HepG2 (cell line): ENCODE measurements around the gene TMEM185B. TPM values are rescaled to one million over a fixed set of nuclear protein-coding genes. Genes with fewer than 3 reads are reported as not detected.

Source experiments
- ATAC-seq: fragments of 200-7000 bp; cut with Tn5 transposase; 3 replicates; pipeline ENCODE4 v1.9.1; 2020; ENCODE audit warnings: mild to moderate bottlenecking, moderate library complexity
- BruUV-seq: library from RNA; stranded (reverse); fragments of 400-500 nt; replicated peaks from 2 replicates; lab custom pipeline; 2021; lab: Mats Ljungman, UMichigan
- CTCF ChIA-PET: fragments of 300-600 bp; formaldehyde crosslinking; extraction: SDS; loops from one replicate; lab custom pipeline; 2021; ENCODE audit warnings: low total read pairs, inconsistent platforms, low intra/inter-chr PET ratio; lab: Yijun Ruan, JAX
- POLR2A ChIA-PET: fragments of 350-600 bp; sonication (Branson Sonifier 250); formaldehyde crosslinking; loops from one replicate; lab custom pipeline; 2020; ENCODE audit warnings: antibody characterized with exemption, inconsistent platforms; lab: Yijun Ruan, JAX
- DNase-seq: peaks from one replicate; pipeline ENCODE4 v3.0.0-alpha.2; 2015; ENCODE audit warnings: low spot score
- FAIRE-seq: peaks from 3 replicates; lab custom pipeline; 2011; peaks lifted over from hg19 to GRCh38; lab: Jason Lieb, UNC
- H2AFZ ChIP-seq: one replicate; pipeline ENCODE4 v1.6.1; 2011; ENCODE audit warnings: low read length, inconsistent platforms
- H3K27ac ChIP-seq: fragments of 300-600 bp; 3 replicates; pipeline ENCODE4 v1.8.0; 2011; ENCODE audit warnings: mixed run types, mild to moderate bottlenecking, mixed read lengths, low read length, inconsistent platforms; ENCODE audit not compliant: insufficient read depth; ENCODE audit errors: extremely low read length
- H3K27me3 ChIP-seq, 2 experiments: fragments of 200-600 bp in 1 of 2; 2 replicates in 1 of 2; 3 replicates in 1 of 2; pipeline versions ENCODE4 v1.6.0 to v1.8.0; 2011; ENCODE audit warnings: low read length in 2 of 2, mild to moderate bottlenecking in 2 of 2, moderate library complexity in 2 of 2, inconsistent platforms in 1 of 2; ENCODE audit not compliant: insufficient read depth in 2 of 2, control insufficient read depth in 1 of 2
- H3K36me3 ChIP-seq, 2 experiments: fragments of 200-600 bp in 1 of 2; replicated peaks in 1 of 2; 2 replicates in 1 of 2; 3 replicates in 1 of 2; pipeline versions ENCODE4 v1.5.1 to v1.8.0; 2011; ENCODE audit warnings: low read length in 2 of 2, inconsistent platforms in 1 of 2; ENCODE audit not compliant: insufficient read depth in 2 of 2, control insufficient read depth in 1 of 2
- H3K4me1 ChIP-seq: 2 replicates; pipeline ENCODE4 v1.5.1; 2012; ENCODE audit warnings: low read length, inconsistent platforms; ENCODE audit not compliant: insufficient read depth
- H3K4me2 ChIP-seq: 2 replicates; pipeline ENCODE4 v1.6.0; 2011; ENCODE audit warnings: low read depth, low read length, inconsistent platforms
- H3K4me3 ChIP-seq, 3 experiments: fragments of 200-600 bp in 1 of 3; sonication (generic), shearing (Covaris generic) in 1 of 3; replicated peaks in 1 of 3; 2 replicates each; pipeline ENCODE4 v1.5.1; 2011 to 2016; ENCODE audit warnings: low read length in 3 of 3, inconsistent platforms in 2 of 3, low read depth in 2 of 3, mild to moderate bottlenecking in 2 of 3, control low read depth in 1 of 3, mixed read lengths in 1 of 3; ENCODE audit not compliant: insufficient read depth in 1 of 3
- H3K79me2 ChIP-seq: one replicate; pipeline ENCODE4 v1.6.1; 2011; ENCODE audit warnings: low read length, inconsistent platforms; ENCODE audit not compliant: insufficient read depth
- H3K9ac ChIP-seq: 2 replicates; pipeline ENCODE4 v1.6.0; 2011; ENCODE audit warnings: mild to moderate bottlenecking, low read depth, low read length, inconsistent platforms; ENCODE audit not compliant: insufficient read depth
- H3K9me3 ChIP-seq: 2 replicates; pipeline ENCODE4 v1.5.1; 2012; ENCODE audit warnings: mild to moderate bottlenecking, low read length
- H4K20me1 ChIP-seq: 2 replicates; pipeline ENCODE4 v1.6.0; 2011; ENCODE audit warnings: inconsistent platforms, mild to moderate bottlenecking, low read length, moderate library complexity; ENCODE audit not compliant: insufficient read depth
- NR2F2 ChIP-seq: IDR thresholded peaks from 2 replicates; pipeline ENCODE4 v1.6.1; 2012; ENCODE audit warnings: low read depth, inconsistent platforms, borderline replicate concordance
- PHF20 ChIP-seq: sonication (generic); formaldehyde crosslinking; IDR thresholded peaks from 2 replicates; pipeline ENCODE4 v1.5.0; 2020; ENCODE audit warnings: mild to moderate bottlenecking, missing genetic modification reagents
- RAD51 ChIP-seq: fragments of 450-650 bp; IDR thresholded peaks from 2 replicates; pipeline ENCODE4 v1.6.1; 2016; ENCODE audit warnings: borderline replicate concordance
- REPIN1 ChIP-seq: sonication (generic); formaldehyde crosslinking; IDR thresholded peaks from 2 replicates; pipeline ENCODE4 v1.8.0; 2022; ENCODE audit warnings: missing genetic modification reagents, low read depth, mild to moderate bottlenecking, borderline replicate concordance
- SALL1 ChIP-seq: sonication (generic); formaldehyde crosslinking; IDR thresholded peaks from 2 replicates; pipeline ENCODE4 v1.8.0; 2022; ENCODE audit warnings: mild to moderate bottlenecking, missing genetic modification reagents
- SATB2 ChIP-seq: sonication (generic); formaldehyde crosslinking; IDR thresholded peaks from 2 replicates; pipeline ENCODE4 v1.5.0; 2020; ENCODE audit warnings: missing genetic modification reagents
- TOE1 ChIP-seq: sonication (generic); formaldehyde crosslinking; IDR thresholded peaks from 2 replicates; pipeline ENCODE4 v1.4.0; 2020; ENCODE audit warnings: mild to moderate bottlenecking, missing genetic modification reagents
- ZC3H13 ChIP-seq: sonication (generic); formaldehyde crosslinking; IDR thresholded peaks from 2 replicates; pipeline ENCODE4 v1.8.1; 2023; ENCODE audit warnings: mild to moderate bottlenecking, missing genetic modification reagents, moderate library complexity
- ZC3H4 ChIP-seq: sonication (generic); formaldehyde crosslinking; IDR thresholded peaks from 2 replicates; pipeline ENCODE4 v1.4.0; 2020; ENCODE audit warnings: missing genetic modification reagents, borderline replicate concordance
- ZNF557 ChIP-seq: sonication (generic); formaldehyde crosslinking; IDR thresholded peaks from 2 replicates; pipeline ENCODE4 v1.4.0; 2020; ENCODE audit warnings: missing genetic modification reagents
- ZNF619 ChIP-seq: sonication (generic); formaldehyde crosslinking; IDR thresholded peaks from 2 replicates; pipeline ENCODE4 v1.4.0; 2020; ENCODE audit warnings: mild to moderate bottlenecking, missing genetic modification reagents
- ZNF660 ChIP-seq: sonication (generic); formaldehyde crosslinking; IDR thresholded peaks from 2 replicates; pipeline ENCODE4 v1.5.1; 2020; ENCODE audit warnings: mild to moderate bottlenecking, low read depth, missing genetic modification reagents, borderline replicate concordance
- ZNF891 ChIP-seq: sonication (generic); formaldehyde crosslinking; IDR thresholded peaks from 2 replicates; pipeline ENCODE4 v1.5.0; 2020; ENCODE audit warnings: mild to moderate bottlenecking, missing genetic modification reagents
- WGBS: methylation state at CpG from one replicate; pipeline ENCODE4 v1.1.6; 2017; ENCODE audit warnings: low lambda C conversion rate; 5-methylcytosine and 5-hydroxymethylcytosine counted together
- in situ Hi-C: cut with HindIII; loops from 2 replicates; pipeline ENCODE4 v1.10.0; 2017; ENCODE audit warnings: low pct_unique_long_range_greater_than_20kb; ENCODE audit not compliant: extremely low pct_ligation_motif_present
- intact Hi-C: fragments of 100-400 bp; cut with micrococcal nuclease; formaldehyde crosslinking; loops from one replicate; pipeline ENCODE4 v1.10.0; 2022; ENCODE audit not compliant: unreplicated experiment
- polyA plus RNA-seq, 8 experiments: library from polyadenylated mRNA; depleted of rRNA in 3 of 8; stranded (reverse) in 7 of 8; unstranded in 1 of 8; fragments of >200 nt; fragmentation: Illumina TruSeq in 4 of 8; extraction: Trizol in 4 of 8; gene quantifications; 2 replicates each; pipeline versions ENCODE4 v1.2.1 to v1.2.3, GENCODE V29; 2011 to 2016; ENCODE audit warnings: low read depth in 4 of 8, missing spikeins in 1 of 8, mixed read lengths in 1 of 8; ENCODE audit not compliant: insufficient read depth in 1 of 8
- total RNA-seq, 5 experiments: library from RNA; depleted of rRNA; stranded (reverse); fragments of >200 nt; fragmentation: Illumina TruSeq; extraction: Trizol; gene quantifications; 2 replicates each; pipeline ENCODE4 v1.2.3, GENCODE V29; 2016; ENCODE audit warnings: low read depth in 1 of 5
- TF ChIP-seq, protein P1 (sequence below): sonication (generic); formaldehyde crosslinking; IDR thresholded peaks from 2 replicates; pipeline ENCODE4 v1.4.0; 2020; ENCODE audit warnings: mild to moderate bottlenecking, missing genetic modification reagents

Gene TMEM185B
- total and polyA plus RNA-seq, 2 of the 13 experiments (the other 11 are each of a cell fraction or from before 2014, with no cell fraction given), result 5.6 to 7.0 TPM

DNA sequence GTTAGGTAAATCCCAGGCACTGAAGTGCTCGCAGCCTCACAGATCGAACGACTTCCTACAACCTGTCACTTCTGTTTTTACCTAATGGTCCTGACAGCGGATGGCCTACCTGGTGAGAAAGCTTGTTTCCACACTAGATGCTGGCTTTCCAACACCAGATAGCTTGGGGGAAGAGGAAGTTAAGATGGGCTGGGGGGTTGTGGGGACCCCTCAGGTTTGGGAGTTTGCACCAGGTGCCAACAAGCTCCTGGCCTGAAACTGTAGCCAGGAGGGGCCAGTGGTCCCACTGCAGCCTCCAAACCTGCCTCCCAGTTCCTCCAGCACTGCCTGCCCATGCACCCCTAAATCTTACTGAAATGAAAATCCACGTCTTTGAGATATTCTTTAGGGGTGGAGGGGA lies 3.9 kb downstream of the TMEM185B start:
- H3K4me3 ChIP-seq, result no peak overlapping the region
- 91% methylated on average over 5 of the region's 5 CpGs for WGBS
- H3K4me1 ChIP-seq, result peaks cover 22% of the 10 kb centered on the region
- in situ Hi-C loops, result no loop called here
- no peak overlapping the region for H3K9ac ChIP-seq
- no peak overlapping the region for H2AFZ ChIP-seq
- no TSS peak for BruUV-seq
- no peak for TF ChIP-seq TOE1
- no peak for TF ChIP-seq PHF20 (CRISPR knock-in tag)
- 0 out of 2 replicates have a peak, but pooled peaks have one; percentile 15 for TF ChIP-seq ZC3H13 (CRISPR knock-in tag)
- no peak for TF ChIP-seq REPIN1
- no peak for DNase-seq
- ATAC-seq, result no peak
- no peak overlapping the region for H3K4me2 ChIP-seq
- ChIA-PET CTCF (no interaction called here), POLR2A (no interaction called here)
- H3K9me3 ChIP-seq, result no peaks in the 10 kb centered on the region
- H4K20me1 ChIP-seq, result no peaks in the 10 kb centered on the region
- intact Hi-C loops, result no loop called here
- no peaks in the 10 kb centered on the region for H3K36me3 ChIP-seq
- H3K27me3 ChIP-seq, result peaks cover 6 to 7% of the 10 kb centered on the region in 2 experiments; a peak in 4 of 5 replicates
- no peak overlapping the region for H3K27ac ChIP-seq
- no peak for FAIRE-seq
- no peaks in the 10 kb centered on the region for H3K79me2 ChIP-seq

DNA sequence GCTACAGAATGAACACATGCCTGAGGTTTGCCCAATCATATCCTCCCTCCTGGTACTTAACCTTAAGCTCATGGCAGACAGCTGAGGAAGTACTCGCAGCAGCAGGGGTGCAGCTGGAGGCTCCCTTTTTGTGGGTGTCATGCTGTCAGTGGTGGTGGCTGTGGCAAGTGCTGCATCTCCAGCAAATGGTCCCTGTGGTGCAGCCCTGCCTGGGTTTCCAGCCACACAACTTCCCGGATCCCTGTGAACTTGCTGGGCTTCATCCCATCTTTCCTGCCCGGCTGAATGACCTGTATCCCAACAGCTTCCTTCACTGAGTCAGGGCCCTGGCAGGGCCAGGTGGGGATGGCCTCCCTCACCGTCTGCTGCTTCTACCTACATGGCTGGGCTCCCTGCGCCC lies 5.0 kb downstream of the TMEM185B start:
- no peaks in the 10 kb centered on the region for H3K36me3 ChIP-seq
- intact Hi-C loops, result no loop called here
- no peak for DNase-seq
- no peaks in the 10 kb centered on the region for H3K79me2 ChIP-seq
- CTCF ChIA-PET, result no interaction called here
- BruUV-seq, result no TSS peak
- no peak overlapping the region for H3K4me3 ChIP-seq
- H3K27me3 ChIP-seq, result no peaks in the 10 kb centered on the region
- H3K9me3 ChIP-seq, result no peaks in the 10 kb centered on the region
- TF ChIP-seq RAD51 (no peak), SALL1 (CRISPR knock-in tag) (no peak), ZNF891 (CRISPR knock-in tag) (no peak), SATB2 (no peak), ZNF557 (CRISPR knock-in tag) (no peak), NR2F2 (no peak), ZNF619 (CRISPR knock-in tag) (no peak), ZNF660 (CRISPR knock-in tag) (no peak), ZC3H4 (CRISPR knock-in tag) (no peak)
- TF ChIP-seq, protein P1, sequence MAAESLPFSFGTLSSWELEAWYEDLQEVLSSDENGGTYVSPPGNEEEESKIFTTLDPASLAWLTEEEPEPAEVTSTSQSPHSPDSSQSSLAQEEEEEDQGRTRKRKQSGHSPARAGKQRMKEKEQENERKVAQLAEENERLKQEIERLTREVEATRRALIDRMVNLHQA (CRISPR knock-in tag), result no peak
- TF ChIP-seq, all 625 proteins: peak for 0
- Histone ChIP-seq H3K4me2 (no peak overlapping the region), H4K20me1 (no peaks in the 10 kb centered on the region), H2AFZ (no peak overlapping the region), H3K4me1 (peaks cover 15% of the 10 kb centered on the region), H3K9ac (no peak overlapping the region), H3K27ac (no peak overlapping the region)
- in situ Hi-C loops, result no loop called here
- FAIRE-seq (no peak), ATAC-seq (no peak)
- POLR2A ChIA-PET, result no interaction called here
- WGBS, result 83% methylated on average over 4 of the region's 5 CpGs
